ENCODE measurements around the gene RGS16. TPM values are rescaled to one million over a fixed set of nuclear protein-coding genes. Genes with fewer than 3 reads are reported as not detected.

Gene RGS16
- total RNA-seq, 1 experiment from 2014 or later: not detected

DNA sequence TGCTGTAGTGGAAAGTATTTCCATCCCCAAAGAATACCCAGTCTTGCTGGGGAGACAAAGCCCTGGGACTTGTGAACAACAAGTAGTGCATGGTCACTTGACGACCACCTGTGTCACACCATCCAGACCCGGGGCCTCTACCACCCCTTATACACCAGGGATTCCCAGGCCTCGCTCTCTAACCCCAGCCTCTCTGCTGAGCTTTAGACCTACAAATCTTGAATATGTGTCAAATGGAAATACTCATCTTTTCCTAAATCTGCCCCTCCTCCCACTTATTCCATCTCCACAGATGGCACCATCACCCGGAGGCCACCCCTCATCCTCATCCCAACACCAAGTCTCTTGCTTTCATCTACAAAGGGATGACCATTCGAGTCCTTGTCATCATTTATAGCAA, 14.3 kb downstream of the RGS16 start:
- TF ChIP-seq EZH2 (IDR thresholded peaks at IDR 0.05; ENCODE audit: low read depth): no peak
- TF ChIP-seq, protein P1, sequence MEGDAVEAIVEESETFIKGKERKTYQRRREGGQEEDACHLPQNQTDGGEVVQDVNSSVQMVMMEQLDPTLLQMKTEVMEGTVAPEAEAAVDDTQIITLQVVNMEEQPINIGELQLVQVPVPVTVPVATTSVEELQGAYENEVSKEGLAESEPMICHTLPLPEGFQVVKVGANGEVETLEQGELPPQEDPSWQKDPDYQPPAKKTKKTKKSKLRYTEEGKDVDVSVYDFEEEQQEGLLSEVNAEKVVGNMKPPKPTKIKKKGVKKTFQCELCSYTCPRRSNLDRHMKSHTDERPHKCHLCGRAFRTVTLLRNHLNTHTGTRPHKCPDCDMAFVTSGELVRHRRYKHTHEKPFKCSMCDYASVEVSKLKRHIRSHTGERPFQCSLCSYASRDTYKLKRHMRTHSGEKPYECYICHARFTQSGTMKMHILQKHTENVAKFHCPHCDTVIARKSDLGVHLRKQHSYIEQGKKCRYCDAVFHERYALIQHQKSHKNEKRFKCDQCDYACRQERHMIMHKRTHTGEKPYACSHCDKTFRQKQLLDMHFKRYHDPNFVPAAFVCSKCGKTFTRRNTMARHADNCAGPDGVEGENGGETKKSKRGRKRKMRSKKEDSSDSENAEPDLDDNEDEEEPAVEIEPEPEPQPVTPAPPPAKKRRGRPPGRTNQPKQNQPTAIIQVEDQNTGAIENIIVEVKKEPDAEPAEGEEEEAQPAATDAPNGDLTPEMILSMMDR (conservative IDR thresholded peaks at IDR 0.05): no peak
- Histone ChIP-seq H3K27ac (no peak overlapping the region), H3K27me3 (ENCODE audit: insufficient read depth, low read depth) (no peaks in the 10 kb centered on the region), H3F3A (ENCODE audit: insufficient read depth, low read depth) (peaks cover 13% of the 10 kb centered on the region; the same call in 1 of the 2 replicates), H2AFZ (no peak overlapping the region), H3K9me3 (ENCODE audit: insufficient read depth, low read depth) (no peaks in the 10 kb centered on the region), H3K9me2 (ENCODE audit: insufficient read depth) (no peaks in the 10 kb centered on the region), H3K79me2 (ENCODE audit: low read depth) (no peaks in the 10 kb centered on the region), H3K4me2 (no peak overlapping the region), H3K4me3 (no peak overlapping the region), H3K4me1 (replicated peaks; ENCODE audit: insufficient read depth) (peaks cover 12% of the 10 kb centered on the region), H3K36me3 (ENCODE audit: low read depth) (no peaks in the 10 kb centered on the region), H4K20me1 (ENCODE audit: insufficient read depth) (no peaks in the 10 kb centered on the region)
- ChIA-PET CTCF (interaction anchor here (2.0 kb wide), 1 partner anchor 505 kb away, joined by 7 read pairs; no protein-coding TSS in a partner anchor), POLR2A (ENCODE audit: unreplicated experiment) (no interaction called here)
- intact Hi-C loops (cut with micrococcal nuclease; ENCODE audit: unreplicated experiment): loop anchor here (5.0 kb wide), 1 partner anchor 193 kb away; no protein-coding TSS in a partner anchor
- no peak for DNase-seq
- no TSS peak for BruUV-seq (replicated peaks)

DNA sequence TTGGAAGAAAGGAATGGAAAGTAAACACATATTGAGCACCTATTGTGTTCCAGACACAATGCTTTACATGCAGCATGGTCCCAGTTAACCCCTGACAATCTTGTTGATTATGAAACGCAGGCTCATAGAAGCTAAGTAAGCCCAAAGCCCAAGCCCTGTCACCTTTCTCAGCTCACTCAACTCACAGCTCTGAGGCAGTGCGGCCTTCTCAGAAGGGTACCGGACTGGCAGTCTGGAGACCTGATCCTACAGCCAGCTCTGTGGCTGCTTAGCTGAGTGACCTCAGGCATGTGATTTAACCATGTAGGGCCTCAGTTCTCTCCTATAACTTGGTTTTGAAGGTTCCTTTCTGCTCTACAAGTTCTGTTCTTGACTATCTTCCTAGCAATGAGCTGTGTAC, 14.7 kb downstream of the RGS16 start:
- no peaks in the 10 kb centered on the region for H3K27me3 ChIP-seq (ENCODE audit: insufficient read depth, low read depth)
- peaks cover 12% of the 10 kb centered on the region for H3K4me1 ChIP-seq (replicated peaks; ENCODE audit: insufficient read depth)
- no TSS peak for BruUV-seq (replicated peaks)
- no peak for TF ChIP-seq EZH2 (IDR thresholded peaks at IDR 0.05; ENCODE audit: low read depth)
- TF ChIP-seq, protein P1 (conservative IDR thresholded peaks at IDR 0.05): no peak
- H3K79me2 ChIP-seq (ENCODE audit: low read depth): no peaks in the 10 kb centered on the region
- POLR2A ChIA-PET (ENCODE audit: unreplicated experiment): interaction anchor here (0.7 kb wide), 2 partner anchors 272 to 495 kb away, joined by 4 read pairs; no protein-coding TSS in a partner anchor
- no peaks in the 10 kb centered on the region for H3K9me3 ChIP-seq (ENCODE audit: insufficient read depth, low read depth)
- no peaks in the 10 kb centered on the region for H4K20me1 ChIP-seq (ENCODE audit: insufficient read depth)
- CTCF ChIA-PET: interaction anchor here (2.0 kb wide), 1 partner anchor 505 kb away, joined by 7 read pairs; no protein-coding TSS in a partner anchor
- H3K4me2 ChIP-seq: peak overlapping the region; percentile 91
- no peaks in the 10 kb centered on the region for H3K36me3 ChIP-seq (ENCODE audit: low read depth)
- peak overlapping the region; percentile 64; the same call in 1 of the 2 replicates for H3K4me3 ChIP-seq
- H3K27ac ChIP-seq: no peak overlapping the region
- H2AFZ ChIP-seq: peak overlapping the region; percentile 96; the same call in 1 of the 2 replicates
- no peak for DNase-seq
- peaks cover 13% of the 10 kb centered on the region; the same call in 1 of the 2 replicates for H3F3A ChIP-seq (ENCODE audit: insufficient read depth, low read depth)
- intact Hi-C loops (cut with micrococcal nuclease; ENCODE audit: unreplicated experiment): loop anchor here (5.0 kb wide), 1 partner anchor 192 kb away; no protein-coding TSS in a partner anchor
- no peaks in the 10 kb centered on the region for H3K9me2 ChIP-seq (ENCODE audit: insufficient read depth)

DNA sequence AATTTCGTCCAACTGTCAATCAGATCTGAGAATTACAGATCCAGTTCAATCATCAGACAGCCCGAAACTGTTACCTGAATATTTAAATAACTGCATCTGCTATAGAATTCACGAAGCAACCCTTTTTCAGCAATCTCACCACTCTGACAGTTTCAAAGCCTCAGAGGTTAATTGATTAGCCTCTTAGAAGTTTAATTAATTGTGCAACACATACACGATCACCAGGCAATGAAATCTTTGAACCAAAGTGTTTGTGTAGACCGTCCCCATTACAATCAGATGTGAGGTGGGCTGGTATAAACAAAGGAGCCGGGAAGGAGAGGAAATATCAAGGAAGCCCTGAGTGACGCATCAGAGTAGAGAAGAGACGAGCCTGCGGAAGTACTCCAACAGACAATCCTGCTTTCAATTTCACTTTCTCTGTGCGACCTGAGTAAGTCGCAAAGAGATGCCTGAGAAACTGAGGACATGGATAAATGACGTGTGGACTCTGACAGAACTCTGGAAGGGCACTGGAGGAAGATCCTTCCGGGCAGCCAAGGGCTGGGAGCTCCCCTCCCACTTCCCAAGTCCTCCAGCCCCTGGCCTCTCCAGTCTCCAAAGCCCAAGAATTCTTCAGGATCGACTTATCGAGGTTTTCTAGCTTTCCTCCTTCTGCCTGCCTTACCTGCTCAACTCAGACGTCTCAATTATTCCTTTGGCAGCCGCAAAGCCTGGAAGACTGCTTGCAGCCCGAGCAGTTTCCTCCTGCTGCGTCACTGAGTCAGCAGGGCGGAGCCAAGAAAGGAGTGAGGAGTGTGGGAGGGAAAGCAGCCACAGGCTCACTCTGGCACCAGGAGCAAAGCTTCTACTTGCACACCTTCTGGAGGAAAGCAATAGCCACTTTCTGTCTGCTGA, 15.4 kb downstream of the RGS16 start, which contains the start of gene RNASEL:
RNASEL (minus strand) TSS at position 757 of the 897 bp plus-strand sequence. CDS start 2,450 bp downstream, outside the sequence.
- H3K27me3 ChIP-seq (ENCODE audit: insufficient read depth, low read depth): no peaks in the 10 kb centered on the region
- peak within 1 kb of the TSS; percentile 69 for H3K27ac ChIP-seq
- H3K4me2 ChIP-seq: peak within 1 kb of the TSS; percentile 91
- H3K4me3 ChIP-seq: peak within 1 kb of the TSS; percentile 64
- ChIA-PET CTCF (interaction anchor here (1.1 to 2.0 kb wide), 2 partner anchors 504 to 508 kb away, joined by 4 to 7 read pairs; no protein-coding TSS in a partner anchor), POLR2A (ENCODE audit: unreplicated experiment) (interaction anchor here (0.7 kb wide), 2 partner anchors 271 to 494 kb away, joined by 4 read pairs; no protein-coding TSS in a partner anchor)
- no peaks in the 10 kb centered on the region for H3K36me3 ChIP-seq (ENCODE audit: low read depth)
- peaks cover 13% of the 10 kb centered on the region; the same call in 1 of the 2 replicates for H3F3A ChIP-seq (ENCODE audit: insufficient read depth, low read depth)
- peak within 1 kb of the TSS; percentile 96 for H2AFZ ChIP-seq
- H4K20me1 ChIP-seq (ENCODE audit: insufficient read depth): no peaks in the 10 kb centered on the region
- H3K79me2 ChIP-seq (ENCODE audit: low read depth): no peaks in the 10 kb centered on the region
- H3K4me1 ChIP-seq (replicated peaks; ENCODE audit: insufficient read depth): peaks cover 12% of the 10 kb centered on the region
- no peaks in the 10 kb centered on the region for H3K9me2 ChIP-seq (ENCODE audit: insufficient read depth)
- BruUV-seq (replicated peaks): TSS peak; percentile 84
- peak; percentile 69 to 78 for DNase-seq
- TF ChIP-seq, protein P1 (conservative IDR thresholded peaks at IDR 0.05): no peak
- no peak for TF ChIP-seq EZH2 (IDR thresholded peaks at IDR 0.05; ENCODE audit: low read depth)
- H3K9me3 ChIP-seq (ENCODE audit: insufficient read depth, low read depth): no peaks in the 10 kb centered on the region
- intact Hi-C loops (cut with micrococcal nuclease; ENCODE audit: unreplicated experiment): loop anchor here (5.0 kb wide), 1 partner anchor 191 kb away; no protein-coding TSS in a partner anchor
